GM10266 (cell line): ENCODE data around the gene TRAF7.
"Not testable (repeated sequence)": the region's sequence is repeated elsewhere in the genome, so short reads cannot be mapped to it uniquely, and the experiment has no call there.

ENCODE experiments used
- DNase-seq: peaks from one replicate; pipeline ENCODE4 v3.0.0; 2012; ENCODE audit errors: extremely low spot score
- TF ChIP-seq, protein P1 (sequence below): IDR thresholded peaks from 2 replicates; pipeline ENCODE4 v1.5.1; 2012; ENCODE audit warnings: mild to moderate bottlenecking, low read depth; ENCODE audit not compliant: control insufficient read depth, insufficient read depth; ENCODE audit errors: missing control alignments

The TRAF7 gene

DNA sequence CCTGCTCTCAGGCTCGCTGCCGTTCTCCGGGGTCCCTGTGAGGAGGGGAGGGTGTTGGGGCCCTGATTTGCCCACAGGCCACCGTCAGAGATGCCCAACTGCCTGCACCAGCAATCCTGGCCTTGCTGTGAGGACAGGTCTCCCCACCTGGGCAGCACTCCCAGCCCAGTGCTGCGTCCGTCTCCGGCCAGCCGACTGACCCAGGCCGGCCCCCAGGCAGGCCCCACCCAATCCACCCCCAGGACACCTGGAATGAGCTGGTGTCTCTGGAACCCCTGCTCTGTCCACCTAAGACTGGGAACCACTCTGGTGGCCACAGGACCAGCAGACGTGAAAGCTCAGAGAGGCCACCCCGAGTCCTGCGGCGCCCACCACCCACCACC lies 40.0 kb upstream of the TRAF7 start:
- DNase-seq: no peak
- TF ChIP-seq, protein P1, sequence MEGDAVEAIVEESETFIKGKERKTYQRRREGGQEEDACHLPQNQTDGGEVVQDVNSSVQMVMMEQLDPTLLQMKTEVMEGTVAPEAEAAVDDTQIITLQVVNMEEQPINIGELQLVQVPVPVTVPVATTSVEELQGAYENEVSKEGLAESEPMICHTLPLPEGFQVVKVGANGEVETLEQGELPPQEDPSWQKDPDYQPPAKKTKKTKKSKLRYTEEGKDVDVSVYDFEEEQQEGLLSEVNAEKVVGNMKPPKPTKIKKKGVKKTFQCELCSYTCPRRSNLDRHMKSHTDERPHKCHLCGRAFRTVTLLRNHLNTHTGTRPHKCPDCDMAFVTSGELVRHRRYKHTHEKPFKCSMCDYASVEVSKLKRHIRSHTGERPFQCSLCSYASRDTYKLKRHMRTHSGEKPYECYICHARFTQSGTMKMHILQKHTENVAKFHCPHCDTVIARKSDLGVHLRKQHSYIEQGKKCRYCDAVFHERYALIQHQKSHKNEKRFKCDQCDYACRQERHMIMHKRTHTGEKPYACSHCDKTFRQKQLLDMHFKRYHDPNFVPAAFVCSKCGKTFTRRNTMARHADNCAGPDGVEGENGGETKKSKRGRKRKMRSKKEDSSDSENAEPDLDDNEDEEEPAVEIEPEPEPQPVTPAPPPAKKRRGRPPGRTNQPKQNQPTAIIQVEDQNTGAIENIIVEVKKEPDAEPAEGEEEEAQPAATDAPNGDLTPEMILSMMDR: no peak

DNA sequence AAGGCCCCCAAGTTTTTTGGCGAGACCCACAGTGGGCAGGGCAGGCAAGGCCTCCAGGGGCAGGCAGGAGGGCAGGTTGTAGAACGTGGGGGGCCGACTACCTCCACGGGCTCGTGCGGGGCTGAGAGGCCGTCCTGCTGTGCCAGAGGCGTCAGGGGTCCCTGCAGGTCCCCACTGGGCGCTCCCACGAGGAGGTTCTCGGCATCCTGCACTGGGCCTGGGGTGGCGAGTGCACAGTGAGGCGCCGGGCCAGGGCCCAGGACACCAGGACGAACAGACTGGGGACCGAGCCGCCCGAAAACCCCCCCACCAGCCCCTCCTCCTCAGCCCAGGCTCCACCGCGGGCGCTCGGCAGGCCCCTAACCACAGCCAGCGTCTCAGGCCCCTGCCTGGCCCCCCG lies 39.2 kb upstream of the TRAF7 start:
- DNase-seq: not testable (repeated sequence)

DNA sequence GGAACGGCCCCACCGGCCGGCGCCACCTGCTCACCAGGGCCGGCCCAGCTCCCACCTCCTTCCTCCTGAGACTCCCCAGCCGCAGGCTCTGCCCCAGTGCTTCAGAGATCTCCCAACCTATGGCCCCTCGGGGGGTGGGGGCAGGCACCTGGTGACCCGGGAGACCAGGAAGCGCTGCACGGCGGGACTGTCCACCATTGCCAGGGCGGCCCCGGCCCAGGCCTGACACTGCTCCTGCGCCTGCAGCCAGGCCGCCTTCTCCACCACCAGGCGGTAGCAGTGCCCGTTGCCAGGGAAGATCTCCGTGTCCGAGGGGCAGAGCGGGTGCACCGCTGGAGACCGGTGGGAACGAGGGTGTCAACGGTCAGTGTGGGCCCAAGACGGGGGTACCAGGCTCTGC lies 38.2 kb upstream of the TRAF7 start:
- DNase-seq: not testable (repeated sequence)

DNA sequence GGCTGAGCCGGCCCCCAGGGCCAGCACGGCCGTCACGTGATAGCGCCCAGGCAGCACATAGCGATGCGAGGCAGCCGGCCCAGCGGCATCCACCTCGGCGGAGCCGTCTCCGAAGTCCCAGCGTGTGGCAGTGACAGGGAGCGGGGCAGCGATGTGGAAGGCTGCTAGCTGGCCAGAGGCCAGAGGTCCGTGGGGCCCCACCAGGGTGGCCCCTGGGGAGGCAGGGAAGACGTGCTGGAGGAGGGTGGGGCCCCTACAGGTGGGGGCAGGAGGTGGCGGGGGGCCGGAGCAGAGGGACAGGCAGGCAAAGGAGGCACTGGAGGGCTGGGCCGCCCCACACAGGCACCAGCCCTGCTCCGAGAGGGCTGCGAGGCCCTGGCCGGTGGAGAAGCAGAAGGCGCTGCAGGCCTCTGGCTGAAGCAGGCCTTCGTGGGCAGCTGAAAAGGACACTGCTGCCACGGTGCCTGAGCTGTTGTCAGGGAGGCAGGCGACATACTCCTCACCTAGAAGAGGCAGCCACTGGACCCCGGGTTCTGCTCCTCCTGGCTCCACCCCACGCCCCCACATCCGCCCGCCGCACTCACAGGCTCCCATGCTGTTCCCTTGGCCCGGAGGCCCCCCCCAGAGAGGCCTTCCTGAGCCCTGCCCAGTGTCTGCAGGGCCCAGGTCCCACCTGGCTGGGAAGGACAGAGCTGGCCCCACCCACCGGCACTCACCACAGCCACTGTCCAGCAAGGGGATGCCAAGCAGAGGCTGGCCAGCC lies 37.4 kb upstream of the TRAF7 start:
- not testable (repeated sequence) for DNase-seq

DNA sequence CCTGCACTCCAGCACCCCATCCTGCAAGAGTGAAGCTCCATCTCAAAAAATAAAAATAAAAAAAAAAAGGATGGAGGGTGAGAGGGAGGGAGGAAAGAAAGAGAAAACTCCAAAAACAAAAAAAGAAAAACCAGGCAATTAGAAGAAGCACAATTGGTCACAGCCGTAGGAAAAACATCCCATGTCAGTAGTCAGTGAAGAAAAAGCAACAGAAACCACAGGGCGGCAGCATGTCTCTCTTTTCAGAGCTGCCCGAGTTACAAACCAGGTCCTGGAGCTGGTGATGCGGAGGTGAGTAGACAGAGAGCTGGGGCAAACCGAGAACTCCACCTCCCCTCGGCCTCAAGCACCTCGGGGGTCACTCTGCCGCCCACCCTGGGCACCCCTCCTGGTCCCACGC lies 34.3 kb upstream of the TRAF7 start:
- DNase-seq: peak; percentile 40
- TF ChIP-seq, protein P1: peak; percentile 45

DNA sequence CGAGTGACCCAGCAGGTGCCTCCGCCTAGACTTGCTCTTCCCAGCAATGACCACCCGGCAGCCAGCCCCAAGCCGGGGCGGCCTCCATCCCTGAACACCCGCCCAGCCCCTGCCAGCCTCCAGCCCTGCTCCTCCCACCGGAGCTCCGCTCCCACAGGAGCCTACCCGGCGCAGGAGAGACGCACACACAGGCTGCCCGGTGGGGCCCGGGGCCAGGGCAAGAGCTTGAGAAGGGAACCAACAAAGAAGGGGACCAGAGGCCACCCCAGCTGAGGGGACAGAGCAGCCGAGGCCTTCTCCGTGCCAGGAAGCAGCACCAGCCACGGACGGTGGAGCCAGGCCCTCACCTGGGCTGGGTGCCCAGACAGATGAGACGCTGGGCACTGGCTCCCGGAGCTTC lies 33.7 kb upstream of the TRAF7 start:
- TF ChIP-seq, protein P1: no peak

DNA sequence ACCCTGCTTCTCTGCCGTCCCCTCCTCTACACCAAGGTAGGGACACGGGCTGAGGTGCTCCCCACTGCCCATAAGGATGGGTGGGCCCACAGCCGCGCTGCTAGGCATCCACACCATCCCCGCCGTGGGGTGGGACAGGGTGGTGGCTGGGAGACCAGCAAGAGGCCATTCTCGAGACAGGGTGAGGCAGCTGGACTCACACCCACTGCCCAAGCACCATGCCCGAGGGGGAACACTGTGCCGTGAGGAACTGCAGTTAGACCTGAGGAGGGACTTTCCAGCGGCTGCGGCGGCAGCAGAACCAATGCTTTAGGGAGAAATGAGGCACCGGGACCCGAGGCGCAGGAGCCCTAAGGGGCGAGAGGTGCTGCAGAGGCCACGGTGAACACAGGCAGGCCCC lies 33.2 kb upstream of the TRAF7 start:
- TF ChIP-seq, protein P1: no peak
- DNase-seq: no peak

More for the DNA sequence above, 33.7 kb upstream of the TRAF7 start:
- DNase-seq: no peak

DNA sequence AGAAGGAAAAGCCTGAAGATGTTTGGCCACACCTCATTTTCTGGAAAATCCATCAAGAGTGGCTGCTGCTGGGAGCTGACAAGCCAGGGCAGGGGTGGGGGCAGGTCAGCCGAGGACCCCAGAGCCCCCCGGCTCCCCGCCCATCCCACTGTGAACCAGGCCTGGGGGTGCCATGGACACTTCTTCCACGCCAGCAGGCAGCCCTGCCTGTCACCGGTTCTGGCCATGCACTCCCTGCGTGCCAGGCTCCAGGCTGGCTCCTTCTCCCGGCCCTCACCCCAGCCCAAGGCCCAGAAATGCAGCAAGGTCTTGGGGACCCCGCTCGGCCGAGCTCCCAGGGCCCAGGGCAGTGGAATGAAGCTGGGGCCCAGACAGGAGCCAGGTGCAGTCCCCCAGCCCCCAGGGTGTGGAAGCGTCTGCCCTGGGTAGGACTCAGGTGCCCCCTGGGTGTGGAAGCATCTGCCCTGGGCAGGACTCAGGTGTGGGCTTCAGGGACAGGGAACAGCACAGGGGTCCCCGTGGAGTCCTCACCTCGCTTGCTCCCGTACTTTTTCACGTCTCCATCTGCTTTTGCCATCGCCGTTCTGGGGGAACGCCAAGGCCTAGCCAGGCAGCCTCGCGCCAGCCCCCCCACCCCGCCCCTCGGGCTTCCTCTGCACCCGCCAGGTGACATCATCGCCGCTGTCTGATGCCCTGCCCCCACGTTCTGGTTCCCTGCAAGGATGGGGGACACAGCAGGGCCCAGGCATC lies 32.5 kb upstream of the TRAF7 start:
- DNase-seq: not testable (repeated sequence)

DNA sequence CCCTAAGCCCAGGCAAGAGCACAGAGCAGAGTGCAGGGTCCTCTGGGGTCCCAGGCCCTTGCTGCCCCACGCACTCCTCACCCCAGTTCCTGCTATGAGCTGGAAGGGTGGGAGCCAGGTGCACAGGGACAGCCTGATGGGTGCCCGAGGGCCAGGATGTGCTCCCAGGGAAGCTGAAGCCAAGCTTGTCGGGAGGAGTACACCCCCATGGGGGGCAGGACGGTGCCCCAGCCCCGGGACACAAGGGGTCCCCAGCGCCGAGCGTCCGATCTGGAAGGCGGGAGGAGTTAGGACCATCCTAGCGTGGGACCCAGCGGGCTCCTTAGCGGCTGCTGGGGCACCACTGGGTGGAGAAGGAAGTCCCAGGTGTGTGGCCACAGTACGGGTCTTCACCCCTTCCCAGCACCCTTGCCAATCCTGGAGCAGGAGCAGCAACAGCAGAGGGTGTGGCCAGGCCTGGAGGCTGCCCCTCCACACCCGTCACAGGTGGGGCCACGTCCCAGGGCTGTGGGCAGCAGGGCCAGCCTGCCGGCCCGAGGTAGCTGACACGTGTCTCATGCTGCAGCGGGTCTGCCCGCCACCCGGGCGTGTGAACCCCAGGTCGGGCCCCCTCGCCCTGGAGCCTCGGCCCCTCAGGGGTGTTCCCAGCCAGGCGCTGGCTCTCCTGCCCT lies 31.7 kb upstream of the TRAF7 start:
- DNase-seq: not testable (repeated sequence)

DNA sequence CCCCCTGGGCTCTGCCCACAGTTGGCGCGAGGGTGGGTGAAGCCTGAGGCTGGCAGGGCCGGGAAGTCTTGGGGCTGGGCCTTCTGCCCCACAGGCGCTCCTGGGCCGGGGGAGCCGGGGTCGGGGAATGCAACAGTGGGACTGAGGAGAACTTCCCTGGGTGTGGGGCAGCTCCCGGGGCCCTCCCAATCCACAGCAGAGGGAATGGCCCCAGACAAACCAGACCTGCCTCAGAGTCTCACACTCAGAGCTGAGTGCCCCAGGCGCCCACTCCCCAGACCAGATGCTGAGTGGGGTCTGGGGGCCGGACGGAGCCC lies 31.2 kb upstream of the TRAF7 start:
- not testable (repeated sequence) for DNase-seq

DNA sequence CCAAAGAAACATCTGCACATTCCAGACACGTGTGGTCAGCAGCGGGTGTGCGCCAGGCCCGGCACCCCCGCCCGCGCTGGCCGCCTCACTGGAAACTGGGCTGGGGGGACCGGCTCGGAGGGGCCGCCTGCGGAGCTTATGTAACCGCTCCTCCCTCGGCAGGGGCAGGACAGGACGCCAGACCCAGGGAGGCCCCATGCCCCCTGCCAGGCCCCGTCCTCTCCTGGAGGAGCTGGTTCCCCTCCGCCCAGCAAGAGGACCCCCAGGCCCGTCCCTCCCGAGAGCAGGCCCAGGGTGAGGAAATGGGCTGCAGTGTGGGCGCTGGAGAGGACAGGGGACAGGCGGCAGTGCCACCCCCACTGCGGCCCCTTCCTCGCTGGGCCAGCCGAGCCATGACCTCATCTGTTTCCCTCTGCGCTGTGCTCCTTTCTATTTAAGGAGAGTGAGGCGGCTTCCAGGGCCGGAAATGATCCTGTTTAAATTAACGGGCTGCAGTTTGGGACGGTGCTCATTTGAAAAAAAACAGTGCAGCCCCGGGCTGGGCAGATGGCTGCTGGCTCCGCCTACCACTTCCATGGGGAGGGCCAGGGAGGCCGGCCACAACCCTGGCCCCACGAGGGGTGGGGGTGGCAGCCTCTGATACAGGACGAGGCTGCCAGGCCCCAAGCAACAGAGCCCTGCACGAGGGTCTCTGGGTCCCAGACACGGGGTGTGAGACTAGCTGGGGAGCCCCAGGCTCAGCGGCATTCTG lies 30.7 kb upstream of the TRAF7 start:
- not testable (repeated sequence) for DNase-seq

DNA sequence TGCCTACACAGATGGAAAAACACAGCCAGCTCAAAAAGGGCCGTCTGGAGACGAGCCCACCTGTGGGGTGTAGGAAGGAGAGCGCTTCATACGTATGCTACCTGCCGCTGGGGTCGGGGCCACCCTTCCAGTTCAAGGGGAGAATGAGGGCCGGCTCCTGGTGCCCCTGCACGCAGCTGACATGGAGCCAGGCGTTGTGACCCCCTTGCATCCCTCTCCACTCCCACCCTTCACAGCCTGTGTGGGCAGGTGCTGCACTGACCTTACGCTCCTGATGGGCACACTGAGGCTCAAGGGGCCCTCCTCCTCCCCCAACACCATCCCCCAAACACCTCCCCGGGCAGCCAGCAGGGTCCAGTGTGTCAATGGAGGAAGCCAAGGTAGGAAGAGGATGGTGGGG lies 30.0 kb upstream of the TRAF7 start:
- not testable (repeated sequence) for DNase-seq

DNA sequence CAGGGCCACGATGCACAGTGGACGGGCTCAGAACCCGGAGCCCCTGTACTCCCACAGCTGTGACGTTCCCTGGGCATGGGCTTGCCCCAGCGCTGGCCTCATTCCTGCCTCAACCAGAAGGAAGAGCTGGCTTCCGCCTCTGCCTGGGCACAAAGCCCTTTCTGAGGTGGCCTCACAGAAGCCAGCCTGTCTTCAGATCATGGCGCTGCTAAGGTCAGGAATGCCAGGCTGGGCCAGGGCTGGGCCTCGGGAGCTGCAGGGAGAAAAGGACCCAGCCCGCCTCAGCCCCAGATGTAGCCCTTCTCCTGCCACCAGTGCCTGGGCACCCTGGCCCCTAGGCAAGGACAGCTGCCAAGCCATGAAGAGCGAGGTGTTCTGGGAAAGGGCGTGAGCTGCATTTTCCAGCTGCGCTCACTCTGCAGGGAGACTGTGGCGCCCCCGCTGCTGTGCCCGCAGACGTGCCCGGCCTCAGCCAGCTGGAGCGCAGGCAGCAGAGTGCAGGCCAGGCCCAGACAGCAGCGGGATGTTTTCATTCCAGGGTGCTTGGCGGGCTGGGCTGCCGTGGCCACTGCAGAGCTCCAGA lies 29.3 kb upstream of the TRAF7 start:
- not testable (repeated sequence) for DNase-seq

DNA sequence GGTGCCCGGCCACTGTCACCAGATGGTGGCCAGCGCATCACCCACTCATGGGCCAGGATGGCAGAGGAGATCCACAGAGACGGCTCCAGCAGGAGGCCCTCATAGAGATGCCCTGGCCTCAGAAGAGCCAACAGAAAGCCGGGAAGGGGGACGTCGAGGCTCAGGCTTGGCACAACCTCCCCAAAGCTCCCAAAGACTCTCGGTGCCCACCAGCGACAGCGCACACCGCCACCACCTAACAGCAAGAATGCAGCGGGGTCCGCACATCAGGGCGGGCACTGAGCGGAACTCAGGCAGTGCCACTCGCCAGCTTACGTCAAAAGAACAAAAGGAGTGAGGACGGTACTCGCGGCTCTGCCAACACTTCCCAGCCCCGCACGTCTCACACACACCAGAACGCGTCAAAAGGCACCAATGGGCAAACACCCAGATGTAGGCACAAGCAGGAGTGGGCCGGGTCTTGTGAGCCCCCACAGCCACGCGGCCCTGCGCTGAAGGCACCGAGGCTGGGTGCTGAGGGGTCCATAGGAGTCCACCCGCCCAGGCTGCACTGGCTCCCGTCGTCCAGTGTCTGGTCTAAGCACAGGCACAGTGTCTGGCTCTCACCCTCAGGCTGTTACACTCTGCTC lies 28.5 kb upstream of the TRAF7 start:
- DNase-seq: not testable (repeated sequence)
